Lung (tissue), 12 donors: Measurements from ENCODE around the gene EML1. TPM values are rescaled to one million over a fixed set of nuclear protein-coding genes. Genes with fewer than 3 reads are reported as not detected.

Source experiments
- ATAC-seq: fragments of 200-7000 bp; cut with Tn5 transposase; one replicate; pipeline ENCODE4 v1.9.1; 2020; ENCODE audit warnings: moderate number of reproducible peaks; ENCODE audit not compliant: insufficient read depth, low FRiP score
- DNase-seq, 3 donors: peaks; one replicate each; pipeline ENCODE4 v3.0.0-alpha.2; 2013 to 2017
- H3K27ac ChIP-seq, 2 donors: one replicate each; pipeline ENCODE4 v1.5.1; 2013; ENCODE audit warnings: mild to moderate bottlenecking in 2 of 2, moderate library complexity in 2 of 2, control low read depth in 1 of 2, inconsistent platforms in 1 of 2, low read depth in 1 of 2, low read length in 1 of 2
- H3K27me3 ChIP-seq, 3 donors: one replicate each; pipeline ENCODE4 v1.5.1; 2013; ENCODE audit warnings: low read length in 2 of 3; ENCODE audit not compliant: control insufficient read depth in 3 of 3, insufficient read depth in 3 of 3
- H3K36me3 ChIP-seq, 4 donors: one replicate each; pipeline ENCODE4 v1.5.1; 2013; ENCODE audit warnings: low read length in 4 of 4, mild to moderate bottlenecking in 1 of 4, moderate library complexity in 1 of 4; ENCODE audit not compliant: control insufficient read depth in 4 of 4, insufficient read depth in 4 of 4
- H3K4me1 ChIP-seq, 5 donors: one replicate each; pipeline ENCODE4 v1.5.1; 2013; ENCODE audit warnings: low read length in 5 of 5, mild to moderate bottlenecking in 2 of 5, moderate library complexity in 1 of 5; ENCODE audit not compliant: control insufficient read depth in 5 of 5, insufficient read depth in 5 of 5
- H3K4me3 ChIP-seq: one replicate; pipeline ENCODE4 v1.5.1; 2013; ENCODE audit warnings: mild to moderate bottlenecking, control low read depth, moderate library complexity
- H3K9ac ChIP-seq, 2 donors: one replicate each; pipeline ENCODE4 v1.5.1; 2013; ENCODE audit warnings: low read length in 2 of 2, control low read depth in 1 of 2; ENCODE audit not compliant: insufficient read depth in 1 of 2
- H3K9me3 ChIP-seq, 4 donors: one replicate each; pipeline ENCODE4 v1.5.1; 2013; ENCODE audit warnings: low read length in 3 of 4, mild to moderate bottlenecking in 1 of 4, moderate library complexity in 1 of 4; ENCODE audit not compliant: control insufficient read depth in 4 of 4, insufficient read depth in 3 of 4
- CTCF ChIP-seq: IDR thresholded peaks from 2 replicates; pipeline ENCODE4 v1.5.1; 2012; ENCODE audit warnings: mild to moderate bottlenecking; ENCODE audit errors: control extremely low read depth, extremely low read depth
- WGBS, 2 donors: extraction: QIAGEN DNeasy Blood & Tissue Kit; methylation state at CpG; one replicate each; pipeline ENCODE4 v1.1.7; 2013; 5-methylcytosine and 5-hydroxymethylcytosine counted together
- polyA plus RNA-seq, 2 donors: library from polyadenylated mRNA; stranded (reverse); fragments of 200-250 nt; gene quantifications; one replicate each; pipeline ENCODE4 v1.2.1, GENCODE V29; 2013
- total RNA-seq, 2 donors: library from RNA; depleted of rRNA in 1 of 2; stranded (reverse); fragments of >200 nt in 1 of 2; gene quantifications; one replicate each; pipeline ENCODE4 v1.2.1, GENCODE V29; 2014 to 2021
- donor health status: control.
- donor health status: control.
- donor health status: Bipolar disorder and iron deficiency.
- donor health status: healthy.
- donor health status: DM: yes; HTN: yes; CAD: no.

Gene EML1
- total and polyA plus RNA-seq, 4 donors: 6.7 to 88.0 (median 22.8) TPM

- WGBS, 2 donors: 58 to 77% methylated on average over 21 of the region's 21 CpGs
- DNase-seq: peak; percentile 34 to 56 (median 42)
- Histone ChIP-seq H3K27me3 (peaks cover 0 to 4% (median 0%) of the 10 kb centered on the region in 3 donors), H3K9ac (no peak overlapping the region), H3K4me3 (no peak overlapping the region), H3K4me1 (peaks cover 7 to 38% (median 10%) of the 10 kb centered on the region in 5 donors), H3K9me3 (no peaks in the 10 kb centered on the region), H3K27ac (no peak overlapping the region), H3K36me3 (no peaks in the 10 kb centered on the region)
- no peak for TF ChIP-seq CTCF
- ATAC-seq: peak; percentile 75
Measured at GRCh38 chr14:99755629-99756603, 37.3 kb upstream of the EML1 start.

- Histone ChIP-seq H3K4me1 (peaks cover 5 to 33% (median 8%) of the 10 kb centered on the region in 5 donors), H3K4me3 (no peak overlapping the region), H3K36me3 (no peaks in the 10 kb centered on the region), H3K9me3 (no peaks in the 10 kb centered on the region), H3K9ac (no peak overlapping the region), H3K27ac (peak overlapping the region in 1 of 2 donors; percentile 12), H3K27me3 (no peaks in the 10 kb centered on the region)
- no peak for ATAC-seq
- 91 to 95% methylated on average over 21 of the region's 21 CpGs for WGBS, 2 donors
- no peak for DNase-seq
- TF ChIP-seq CTCF: no peak
Measured at GRCh38 chr14:99756796-99757195, 36.4 kb upstream of the EML1 start.

GRCh38 chr14:99757331-99758070 lies 35.7 kb upstream of the EML1 start:
- Histone ChIP-seq H3K9me3 (no peaks in the 10 kb centered on the region), H3K4me1 (peaks cover 0 to 29% (median 8%) of the 10 kb centered on the region in 5 donors), H3K9ac (no peak overlapping the region), H3K36me3 (no peaks in the 10 kb centered on the region), H3K27me3 (no peaks in the 10 kb centered on the region), H3K4me3 (no peak overlapping the region), H3K27ac (no peak overlapping the region)
- 87 to 92% methylated on average over 12 of the region's 12 CpGs for WGBS, 2 donors
- DNase-seq: no peak
- TF ChIP-seq CTCF: no peak
- ATAC-seq: no peak
